GM12864 (cell line): ENCODE results near the gene CYTH1.

Experiments
- DNase-seq: peaks from one replicate; pipeline ENCODE4 v3.0.0-alpha.2; 2011; ENCODE audit warnings: low read depth
- H3K4me3 ChIP-seq: 2 replicates; pipeline ENCODE4 v1.5.1; 2011; ENCODE audit warnings: mild to moderate bottlenecking, low read depth, low read length, control low read depth
- TF ChIP-seq, protein P1 (sequence below): IDR thresholded peaks from 2 replicates; pipeline ENCODE4 v1.5.1; 2011; ENCODE audit warnings: low read depth, mild to moderate bottlenecking, moderate library complexity, low read length, control low read depth, inconsistent platforms; ENCODE audit errors: missing control alignments

The CYTH1 gene

GRCh38 chr17:78678711-78679110 is 103.4 kb downstream of the CYTH1 start:
- no peak for DNase-seq
- TF ChIP-seq, protein P1, sequence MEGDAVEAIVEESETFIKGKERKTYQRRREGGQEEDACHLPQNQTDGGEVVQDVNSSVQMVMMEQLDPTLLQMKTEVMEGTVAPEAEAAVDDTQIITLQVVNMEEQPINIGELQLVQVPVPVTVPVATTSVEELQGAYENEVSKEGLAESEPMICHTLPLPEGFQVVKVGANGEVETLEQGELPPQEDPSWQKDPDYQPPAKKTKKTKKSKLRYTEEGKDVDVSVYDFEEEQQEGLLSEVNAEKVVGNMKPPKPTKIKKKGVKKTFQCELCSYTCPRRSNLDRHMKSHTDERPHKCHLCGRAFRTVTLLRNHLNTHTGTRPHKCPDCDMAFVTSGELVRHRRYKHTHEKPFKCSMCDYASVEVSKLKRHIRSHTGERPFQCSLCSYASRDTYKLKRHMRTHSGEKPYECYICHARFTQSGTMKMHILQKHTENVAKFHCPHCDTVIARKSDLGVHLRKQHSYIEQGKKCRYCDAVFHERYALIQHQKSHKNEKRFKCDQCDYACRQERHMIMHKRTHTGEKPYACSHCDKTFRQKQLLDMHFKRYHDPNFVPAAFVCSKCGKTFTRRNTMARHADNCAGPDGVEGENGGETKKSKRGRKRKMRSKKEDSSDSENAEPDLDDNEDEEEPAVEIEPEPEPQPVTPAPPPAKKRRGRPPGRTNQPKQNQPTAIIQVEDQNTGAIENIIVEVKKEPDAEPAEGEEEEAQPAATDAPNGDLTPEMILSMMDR: no peak
- H3K4me3 ChIP-seq: no peak overlapping the region

DNA sequence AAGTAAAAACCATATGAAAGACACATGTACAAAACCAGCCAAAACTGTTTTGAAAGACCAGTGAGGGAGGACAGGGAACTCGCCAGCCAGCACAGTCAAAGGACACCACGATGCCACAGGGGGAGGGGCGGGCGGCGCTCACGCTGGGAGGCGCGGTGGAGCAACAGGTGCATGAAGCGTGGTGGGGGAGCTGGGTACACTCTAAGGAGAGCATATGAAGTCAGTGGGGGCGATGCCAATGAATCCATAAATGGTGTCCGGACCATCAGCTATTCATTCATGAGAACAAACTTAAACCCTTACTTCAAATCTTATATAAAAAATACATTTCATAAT is 103.9 kb downstream of the CYTH1 start:
- DNase-seq: no peak
- TF ChIP-seq, protein P1: no peak
- no peak overlapping the region for H3K4me3 ChIP-seq

DNA sequence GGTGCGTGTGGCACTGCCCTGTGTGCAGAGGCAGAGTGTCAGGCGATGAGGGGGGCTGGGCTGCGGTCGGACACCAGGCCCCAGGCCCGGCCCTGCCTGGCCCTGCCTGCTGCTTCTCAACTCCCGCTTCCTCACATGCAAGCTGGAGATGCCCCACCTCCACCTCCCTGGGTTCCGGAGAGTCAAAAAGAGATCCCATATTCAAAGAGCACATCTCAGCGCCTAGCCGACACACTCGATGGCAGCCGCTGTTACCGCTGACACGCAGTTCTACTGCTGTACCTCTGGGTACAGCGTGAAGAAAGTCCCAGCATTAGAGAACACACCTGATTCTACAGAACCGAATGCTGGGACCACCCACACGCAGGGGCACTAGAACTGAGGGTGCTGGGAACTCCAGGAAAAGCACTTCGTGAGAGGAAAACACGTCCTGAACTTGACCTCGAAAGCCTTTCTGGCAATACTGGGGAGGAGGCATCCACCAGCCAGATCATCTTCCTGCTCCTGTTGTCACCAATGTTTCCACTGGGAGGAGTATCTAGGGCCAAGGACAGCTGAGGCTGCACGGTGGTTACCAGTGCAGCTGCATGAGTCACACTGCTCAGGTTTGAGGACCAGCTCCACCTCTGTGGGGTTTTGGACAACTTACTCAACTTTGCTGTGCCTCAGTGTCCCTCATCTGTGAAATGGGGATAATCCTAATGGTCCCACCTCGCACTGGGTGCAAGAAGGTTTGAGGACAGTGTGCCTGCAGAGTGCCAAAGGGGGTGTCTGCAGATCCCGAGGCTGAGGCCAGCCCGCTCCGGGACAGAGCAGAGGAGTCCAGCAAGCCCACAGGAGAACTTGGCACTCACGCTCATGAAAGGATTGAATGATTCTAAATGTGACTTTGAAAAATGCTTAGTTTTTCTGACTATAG is 104.5 kb downstream of the CYTH1 start:
- no peak overlapping the region for H3K4me3 ChIP-seq
- no peak for DNase-seq
- TF ChIP-seq, protein P1: no peak

DNA sequence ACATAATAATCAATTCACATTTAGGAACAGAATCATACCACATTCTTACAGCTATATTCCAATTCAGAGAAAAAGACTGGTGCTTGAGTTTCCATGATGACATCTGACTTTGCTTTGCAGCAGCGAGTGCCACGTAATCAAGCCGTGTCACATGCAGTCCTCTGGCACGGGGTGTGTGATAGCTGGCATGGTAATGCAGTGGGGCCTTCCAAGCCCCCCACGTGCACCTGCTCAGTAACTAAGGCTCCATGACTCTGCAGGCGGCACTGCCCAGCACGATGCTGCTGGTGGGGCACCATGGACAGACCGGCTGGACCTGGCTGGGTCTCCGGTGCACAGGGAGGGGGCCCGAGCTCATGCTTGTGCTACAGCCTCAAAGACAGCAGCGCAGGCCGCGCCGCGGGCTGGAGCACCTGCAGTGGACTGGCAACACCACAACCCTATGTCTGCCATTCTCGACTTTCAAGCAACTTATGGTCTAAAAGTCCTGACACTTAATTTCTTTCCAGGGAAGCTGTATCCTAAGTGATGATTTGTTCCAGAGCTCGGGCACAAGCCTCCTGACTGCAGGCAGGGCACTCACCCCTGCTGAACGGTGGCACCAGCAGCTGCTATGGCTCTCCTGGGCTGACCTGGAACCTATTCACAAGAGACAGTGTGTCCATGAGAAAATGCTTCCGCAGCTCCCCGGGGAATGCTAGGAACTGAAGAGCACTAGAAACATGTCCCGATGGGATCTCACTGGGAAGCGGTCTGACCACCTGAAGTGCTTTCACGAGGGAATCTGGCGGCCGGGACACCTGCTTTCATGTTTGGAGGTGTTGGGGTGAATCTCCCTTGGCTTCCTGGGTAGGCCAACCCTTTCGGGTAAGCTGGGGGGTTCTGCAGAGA is 105.4 kb downstream of the CYTH1 start:
- DNase-seq: no peak
- TF ChIP-seq, protein P1: no peak
- H3K4me3 ChIP-seq: no peak overlapping the region

DNA sequence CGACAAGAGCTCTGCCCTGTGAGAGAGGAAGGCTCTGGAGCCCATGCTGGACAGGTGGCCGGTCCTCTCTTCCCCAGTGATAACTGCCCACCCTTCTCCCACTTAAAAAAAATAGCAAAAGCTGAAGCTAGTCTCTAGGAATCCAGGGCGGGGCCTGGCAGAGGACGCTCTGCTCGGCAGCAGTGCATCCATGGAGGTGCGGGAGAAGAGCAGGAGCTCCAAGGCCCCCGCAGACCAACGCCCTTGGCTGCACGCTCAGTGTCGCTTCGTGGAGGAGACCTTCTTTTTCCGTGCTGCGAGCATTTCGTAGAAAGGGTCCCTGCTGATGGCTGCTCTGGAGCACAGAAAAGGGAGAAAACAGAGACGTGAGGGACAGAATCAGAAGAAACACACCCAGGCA is 106.2 kb downstream of the CYTH1 start:
- TF ChIP-seq, protein P1: no peak
- H3K4me3 ChIP-seq: no peak overlapping the region
- DNase-seq: no peak

- H3K4me3 ChIP-seq: no peak overlapping the region
- DNase-seq: no peak
- TF ChIP-seq, protein P1: no peak
Measured at GRCh38 chr17:78675316-78675616, 106.8 kb downstream of the CYTH1 start.
